HG03378 (cell line): ENCODE results near the gene GANAB.
A peak's percentile ranks its signal among the peaks of the same experiment; 100 is the strongest.
"Not testable (repeated sequence)": the region's sequence is repeated elsewhere in the genome, so short reads cannot be mapped to it uniquely, and the experiment has no call there.

Experiments used
- ATAC-seq: cut with Tn5 transposase; IDR thresholded peaks from one replicate; pipeline ENCODE4 v1.9.1; 2021; ENCODE audit warnings: mild to moderate bottlenecking, moderate library complexity; ENCODE audit not compliant: unreplicated experiment

The GANAB gene

DNA sequence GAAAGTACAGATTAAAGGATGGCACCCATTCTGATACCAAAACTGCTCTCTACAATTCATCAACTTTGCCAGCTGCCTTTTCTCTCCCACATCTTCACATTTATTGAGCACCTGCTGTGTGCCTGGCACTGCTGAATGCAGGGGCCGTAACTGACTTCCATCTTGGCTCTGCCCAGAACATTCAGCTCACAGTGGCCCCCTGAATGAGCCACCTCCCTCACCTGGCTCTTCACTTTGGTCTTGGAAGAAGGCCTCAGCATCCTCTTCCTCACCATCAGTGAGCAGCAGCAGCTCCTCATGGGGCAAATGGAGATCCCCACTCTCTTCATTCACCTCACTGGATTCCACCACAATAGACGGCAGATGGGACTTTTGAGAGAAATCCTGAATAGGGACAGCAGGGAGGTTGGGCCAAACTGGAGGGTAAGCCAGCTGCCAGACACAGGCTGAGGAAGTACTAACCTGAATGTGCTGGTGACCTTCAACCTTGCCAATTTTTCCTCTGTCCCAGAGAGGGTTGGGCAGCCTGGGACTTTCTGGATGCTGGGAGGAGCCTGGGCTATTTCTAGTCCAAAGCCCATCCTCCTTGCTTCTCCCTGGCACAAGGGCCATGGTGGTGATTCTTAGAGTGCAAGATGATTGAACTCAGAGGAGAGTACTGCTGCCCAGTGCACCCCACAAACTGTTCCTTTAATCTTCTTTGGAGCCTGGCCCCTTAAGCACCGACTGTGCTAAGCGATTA, 23.2 kb upstream of the GANAB start:
- no peak for ATAC-seq

DNA sequence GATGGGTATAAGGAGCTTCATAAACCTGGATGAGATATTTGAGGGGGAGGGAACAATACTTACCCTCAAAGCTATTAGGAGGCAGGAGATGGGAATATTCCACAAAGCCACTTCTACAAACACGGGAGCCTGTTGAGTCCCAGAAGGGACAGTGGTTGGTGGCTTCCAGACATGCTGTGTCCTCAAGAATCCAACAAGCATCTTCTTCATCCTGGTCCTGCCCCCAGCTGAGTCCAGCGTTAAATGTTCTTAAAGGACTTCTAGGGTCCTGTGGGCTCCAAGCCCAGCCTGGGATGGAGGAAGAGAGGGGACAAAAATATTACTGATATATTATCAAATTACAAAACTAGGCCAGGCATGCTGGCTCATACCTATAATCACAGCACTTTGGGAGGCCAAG, 21.0 kb upstream of the GANAB start:
- no peak for ATAC-seq

DNA sequence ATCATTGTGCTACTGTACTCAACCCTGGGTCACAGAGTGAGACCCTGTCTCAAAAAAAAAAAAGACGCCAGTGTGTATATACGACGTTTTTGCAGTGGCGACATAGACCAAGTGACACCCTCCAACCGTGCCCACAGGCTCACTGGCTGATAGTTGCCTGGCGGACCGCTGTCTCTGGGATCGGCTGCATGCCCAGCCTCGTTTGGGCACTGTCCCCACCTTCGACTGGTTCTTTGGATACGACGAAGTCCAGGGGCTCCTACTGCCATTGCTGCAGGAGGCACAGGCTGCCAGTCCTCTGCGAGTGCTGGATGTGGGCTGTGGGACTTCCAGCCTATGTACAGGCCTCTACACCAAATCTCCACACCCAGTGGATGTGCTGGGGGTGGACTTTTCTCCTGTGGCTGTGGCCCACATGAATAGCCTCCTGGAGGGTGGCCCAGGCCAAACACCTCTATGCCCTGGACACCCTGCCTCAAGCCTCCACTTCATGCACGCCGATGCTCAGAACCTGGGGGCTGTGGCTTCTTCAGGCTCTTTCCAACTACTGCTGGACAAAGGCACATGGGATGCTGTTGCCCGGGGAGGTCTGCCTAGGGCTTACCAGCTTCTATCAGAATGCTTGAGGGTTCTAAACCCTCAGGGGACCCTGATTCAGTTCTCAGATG, 20.0 kb upstream of the GANAB start:
- no peak for ATAC-seq

DNA sequence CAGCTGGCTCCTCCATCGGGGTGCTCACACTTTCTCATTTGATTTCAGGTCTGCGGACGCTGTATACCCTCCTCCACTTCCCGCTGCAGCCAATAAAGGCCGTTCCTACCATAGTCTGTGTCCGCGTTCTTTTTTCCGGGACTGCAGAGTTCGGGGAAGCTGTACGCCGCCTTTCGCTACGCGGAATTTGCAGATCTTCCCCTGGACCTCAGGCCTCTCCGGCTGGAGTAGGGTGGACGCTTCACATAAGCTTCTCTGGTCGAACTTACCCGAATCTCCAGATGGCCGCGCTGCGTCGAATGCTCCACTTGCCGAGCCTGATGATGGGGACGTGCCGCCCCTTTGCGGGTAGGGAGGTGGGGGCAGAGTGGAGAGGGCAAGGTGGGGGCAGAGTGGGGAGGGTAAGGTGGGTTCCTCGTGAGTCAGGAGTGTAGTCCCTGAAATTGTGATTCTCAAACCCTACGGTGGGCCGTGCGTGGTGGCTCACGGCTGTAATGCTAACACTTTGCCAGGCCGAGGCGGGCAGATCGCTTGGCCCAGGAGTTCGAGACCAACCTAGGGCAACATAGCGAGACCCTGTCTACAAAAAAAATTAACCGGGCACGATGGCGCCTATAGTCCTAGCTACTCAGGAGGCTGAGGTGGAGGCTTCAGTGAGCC, 19.3 kb upstream of the GANAB start:
- peak; percentile 6 for ATAC-seq

DNA sequence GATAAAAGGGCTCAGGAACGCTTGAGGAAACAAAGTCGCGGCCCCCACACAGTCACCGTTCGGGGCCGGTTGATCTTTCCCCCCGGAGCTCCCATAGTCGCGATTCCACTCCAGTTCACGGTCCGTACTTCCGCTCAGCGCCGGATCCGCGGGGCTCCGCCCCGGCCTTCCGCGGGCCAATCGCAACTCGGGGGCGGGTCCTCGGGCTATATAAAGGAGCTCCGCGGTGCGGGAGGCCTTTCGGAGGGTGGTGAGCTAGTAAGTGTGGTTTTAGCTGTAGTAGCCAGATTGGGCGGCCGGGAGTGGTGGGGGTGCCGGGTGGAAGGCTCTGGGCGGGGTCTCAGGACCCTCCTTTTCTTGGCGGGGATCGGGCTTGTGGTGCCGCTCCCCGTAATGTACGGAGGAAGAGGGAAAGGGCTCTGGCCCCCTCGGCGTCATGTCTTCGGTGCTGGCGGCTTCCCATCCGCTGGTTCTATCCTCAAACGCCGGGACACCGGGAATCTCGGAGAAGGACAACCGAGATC, 18.7 kb upstream of the GANAB start, which contains the start of the genes C11orf98 and CSKMT:
C11orf98 (minus strand) TSS at position 136 of the 524 bp plus-strand sequence; CDS start at position 95, 41 bp downstream.
CSKMT (plus strand) TSS at position 238 of the 524 bp plus-strand sequence. CDS start 568 bp downstream, outside the sequence.
- ATAC-seq: peak; percentile 75

DNA sequence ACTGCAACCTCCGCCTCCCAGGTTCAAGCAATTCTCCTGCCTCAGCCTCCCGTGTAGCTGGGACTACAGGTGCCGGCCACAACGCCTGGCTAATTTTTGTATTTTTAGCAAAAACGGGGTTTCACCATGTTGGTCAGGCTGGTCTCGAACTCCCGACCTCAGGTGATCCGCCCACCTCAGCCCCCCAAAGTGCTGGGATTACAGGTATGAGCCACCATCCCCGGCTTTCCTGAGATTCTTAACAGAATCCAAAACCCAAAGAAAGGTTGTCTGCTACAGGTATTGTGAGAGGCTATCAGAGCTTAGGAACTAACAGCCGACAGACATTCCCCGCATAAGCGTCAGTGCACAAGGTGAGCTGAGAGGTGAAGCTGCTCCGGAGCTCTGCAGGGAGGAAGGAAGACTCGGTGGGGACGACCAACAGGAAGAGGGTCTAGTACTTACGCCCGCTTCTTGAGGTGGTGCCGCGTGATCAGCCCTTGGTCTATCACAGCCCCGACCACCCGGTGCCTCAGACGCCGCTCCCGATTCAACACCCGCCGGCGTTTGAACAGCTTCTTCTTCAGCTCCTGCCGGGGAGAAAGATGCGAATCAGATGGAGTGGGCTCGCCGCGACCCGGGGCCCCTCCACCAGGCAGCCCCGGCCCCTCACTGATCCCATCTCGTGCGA, 18.1 kb upstream of the GANAB start:
- ATAC-seq: no peak

DNA sequence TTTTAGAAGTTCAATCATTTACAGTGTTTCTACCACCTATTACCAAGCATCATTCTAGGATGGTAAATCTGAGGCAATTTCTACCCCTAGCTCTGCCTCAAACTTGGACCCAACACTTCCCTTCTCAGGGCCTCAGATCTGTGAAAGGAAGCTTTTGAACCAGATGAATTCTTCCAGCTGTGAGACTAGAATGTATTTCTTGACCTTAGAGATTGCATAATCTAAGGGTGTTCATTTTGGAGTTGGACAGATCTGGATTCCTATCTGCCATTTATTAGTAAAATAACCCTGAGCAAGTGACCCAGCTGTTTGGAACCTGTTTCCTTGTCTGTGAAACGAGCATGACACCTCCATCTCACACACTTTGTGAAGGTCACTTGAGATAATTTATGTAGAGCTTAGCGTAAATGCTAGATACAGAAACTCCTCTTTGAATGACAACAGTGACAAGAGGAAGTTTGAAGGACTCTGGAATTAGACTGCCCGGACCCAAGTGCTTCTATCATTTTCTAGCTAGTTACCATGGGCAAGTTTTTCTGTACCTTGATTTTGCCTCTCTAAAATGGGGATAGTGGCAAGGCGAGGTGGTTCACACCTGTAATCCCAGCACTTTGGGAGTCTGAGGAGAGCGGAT, 10.5 kb upstream of the GANAB start:
- no peak for ATAC-seq

DNA sequence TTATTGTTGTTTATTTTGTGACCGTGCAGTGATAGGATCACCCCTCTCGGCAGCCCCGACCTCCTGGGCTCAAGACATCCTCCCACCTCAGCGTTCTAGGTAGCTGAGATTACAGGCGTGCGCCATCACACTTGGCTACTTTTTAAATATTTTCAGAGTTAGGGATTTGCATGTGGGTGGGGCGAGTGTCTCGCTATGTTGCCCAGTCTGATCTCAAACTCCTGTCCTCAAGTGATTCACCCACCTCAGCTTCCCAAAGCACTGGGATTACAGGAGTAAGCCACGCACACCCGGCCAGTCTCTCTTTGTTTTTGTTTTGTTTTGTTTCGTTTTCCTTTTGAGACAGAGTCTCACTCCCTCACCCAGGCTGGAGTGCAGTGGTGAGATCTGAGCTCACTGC, 7.9 kb upstream of the GANAB start:
- no peak for ATAC-seq

DNA sequence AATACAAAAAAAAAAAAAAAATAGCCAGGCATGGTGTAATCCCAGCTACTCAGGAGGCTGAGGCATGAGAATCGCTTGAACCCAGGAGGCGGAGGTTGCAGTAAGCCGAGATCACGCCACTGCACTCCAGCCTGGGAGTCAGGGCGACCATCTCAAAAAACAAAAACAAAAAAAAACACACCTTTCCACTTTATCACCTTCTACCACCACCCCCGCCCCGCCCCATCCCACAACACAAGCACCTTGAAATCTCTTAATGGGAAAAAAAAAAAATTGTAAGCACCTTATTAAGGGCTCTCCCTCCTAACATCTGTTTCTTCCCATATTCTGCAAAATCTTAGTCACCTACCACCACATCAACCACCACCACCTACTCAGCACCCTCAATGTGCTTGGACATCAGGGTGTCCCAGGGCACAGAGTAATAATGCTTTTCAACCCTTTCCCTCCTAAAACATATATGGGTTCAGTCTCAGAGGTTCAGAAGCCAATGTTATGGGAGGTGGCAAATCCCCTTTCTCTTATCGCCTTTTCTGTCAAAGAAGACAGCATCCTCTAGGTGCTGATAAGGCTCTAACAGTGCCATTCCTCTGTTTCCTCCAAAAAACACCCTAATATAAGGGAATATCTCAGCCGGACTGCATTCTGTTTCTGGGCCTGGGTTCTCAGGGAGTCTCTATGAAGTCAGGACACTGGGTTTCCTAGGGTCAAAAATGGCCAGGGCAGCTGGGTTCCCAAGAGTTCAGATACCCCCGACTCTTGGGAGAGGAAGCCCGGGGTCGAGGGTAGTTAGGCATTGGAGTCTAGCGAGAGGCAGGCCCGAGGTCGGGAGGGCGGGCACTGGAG, 6.0 kb upstream of the GANAB start:
- peak; percentile 16 for ATAC-seq

DNA sequence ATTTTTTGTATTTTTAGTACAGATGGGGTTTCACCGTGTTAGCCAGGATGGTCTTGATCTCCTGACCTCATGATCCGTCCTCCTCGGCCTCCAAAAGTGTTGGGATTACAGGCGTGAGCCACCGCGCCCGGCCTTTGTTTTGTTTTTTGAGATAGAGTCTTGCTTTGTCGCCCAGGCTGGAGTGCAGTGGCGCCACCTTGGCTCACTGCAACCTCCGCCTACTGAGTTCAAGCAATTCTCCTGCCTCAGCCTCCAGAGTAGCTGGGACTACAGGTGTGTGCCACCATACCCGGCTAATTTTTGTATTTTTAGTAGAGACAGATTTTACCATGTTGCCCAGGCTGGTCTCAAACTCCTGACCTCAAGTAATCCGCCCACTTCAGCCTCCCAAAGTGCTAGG, 3.9 kb upstream of the GANAB start:
- ATAC-seq: not testable (repeated sequence)

DNA sequence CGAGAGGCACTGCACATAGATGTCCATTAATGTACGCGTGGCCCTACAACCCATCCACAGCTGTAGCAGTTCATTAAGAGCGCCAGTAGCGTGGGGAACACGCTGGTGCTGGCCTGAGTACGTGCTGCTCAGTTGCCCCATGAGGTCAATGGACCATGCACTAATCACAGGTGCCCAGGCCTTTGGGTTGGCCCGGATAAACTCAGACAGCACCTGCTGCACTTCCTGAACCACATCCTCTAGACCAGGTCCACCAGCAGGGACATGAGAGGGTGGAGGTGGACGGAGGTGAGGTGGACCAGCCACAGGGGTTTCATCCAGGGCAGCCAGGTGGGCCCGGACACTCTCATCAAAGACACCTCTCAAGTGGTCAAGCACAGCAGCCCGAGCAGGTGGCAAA, 3.1 kb upstream of the GANAB start:
- no peak for ATAC-seq

DNA sequence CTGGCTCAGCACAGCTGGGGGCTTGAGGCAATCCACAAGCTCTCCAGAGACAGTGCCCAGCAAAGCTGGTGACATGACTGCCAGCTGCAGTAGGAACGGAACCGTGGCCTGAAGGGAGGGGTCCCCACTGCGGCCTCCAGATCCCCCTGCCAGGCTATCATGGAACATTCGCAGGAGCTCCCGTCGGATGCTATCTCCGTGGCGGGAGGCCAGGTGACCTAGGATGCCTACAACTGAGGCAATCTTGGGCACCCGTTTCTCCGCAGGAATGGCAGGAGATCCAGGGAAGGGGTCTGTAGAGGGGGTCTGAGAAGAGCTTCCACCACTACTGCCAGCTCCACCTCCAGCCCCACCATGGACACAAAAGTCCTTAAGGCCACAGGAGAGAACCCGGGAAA, 2.6 kb upstream of the GANAB start:
- no peak for ATAC-seq

DNA sequence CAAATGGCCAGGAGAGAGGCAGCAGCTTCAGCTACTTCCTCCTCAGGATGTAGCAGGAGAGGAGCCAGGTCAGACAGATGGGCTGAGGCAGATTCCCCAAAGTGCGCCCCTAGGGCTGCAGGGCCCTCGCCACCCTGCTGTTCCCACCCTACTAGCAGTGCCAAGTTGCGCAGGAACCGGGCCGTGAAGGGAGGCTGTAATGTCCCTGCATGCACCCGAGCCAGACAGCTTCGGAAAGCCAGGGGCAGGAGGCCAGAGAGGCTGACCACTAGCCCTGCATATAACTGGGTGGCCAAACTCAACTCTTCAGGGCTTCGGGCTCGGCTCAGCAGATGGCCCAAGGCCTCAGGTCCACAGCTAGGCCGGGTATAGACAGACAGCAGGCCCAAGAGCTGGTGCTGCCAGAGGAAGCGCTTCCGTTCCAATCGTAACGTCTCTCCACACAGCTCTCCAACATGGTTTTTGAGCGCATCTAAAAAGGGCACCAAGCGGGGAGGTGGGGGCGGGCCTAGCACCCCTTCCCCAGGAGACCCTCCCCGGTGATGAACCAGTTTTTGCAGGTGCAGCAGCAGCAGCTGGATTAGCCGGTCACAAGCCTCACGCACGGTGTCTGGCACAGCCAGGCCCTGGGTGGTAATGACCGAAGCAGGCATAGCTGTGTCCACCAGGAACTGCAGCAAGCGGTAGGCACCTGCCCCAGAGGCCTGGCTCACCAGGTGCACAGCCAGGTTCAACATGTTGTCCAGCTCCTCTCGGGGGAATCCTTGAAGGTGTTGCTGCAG, 2.0 kb upstream of the GANAB start:
- no peak for ATAC-seq

DNA sequence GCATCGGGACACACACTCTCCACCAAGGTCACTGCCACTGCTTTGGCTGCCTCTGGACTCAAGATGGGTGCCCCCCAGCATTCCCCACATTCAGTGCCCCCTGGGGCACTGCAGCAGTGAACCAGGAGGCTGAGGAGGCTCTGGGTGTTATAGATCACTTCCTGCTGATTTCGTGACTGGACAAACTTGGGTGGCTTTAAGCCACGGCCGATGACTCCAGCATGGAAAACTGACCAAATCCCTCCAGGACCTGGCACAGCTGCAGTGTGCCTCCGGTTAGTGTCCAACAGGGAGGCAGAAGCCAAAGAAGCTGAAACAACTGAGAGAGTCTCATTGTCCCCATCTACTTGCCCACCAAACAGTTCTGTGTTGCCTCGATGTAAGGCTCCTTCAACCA, 1.2 kb upstream of the GANAB start:
- no peak for ATAC-seq

DNA sequence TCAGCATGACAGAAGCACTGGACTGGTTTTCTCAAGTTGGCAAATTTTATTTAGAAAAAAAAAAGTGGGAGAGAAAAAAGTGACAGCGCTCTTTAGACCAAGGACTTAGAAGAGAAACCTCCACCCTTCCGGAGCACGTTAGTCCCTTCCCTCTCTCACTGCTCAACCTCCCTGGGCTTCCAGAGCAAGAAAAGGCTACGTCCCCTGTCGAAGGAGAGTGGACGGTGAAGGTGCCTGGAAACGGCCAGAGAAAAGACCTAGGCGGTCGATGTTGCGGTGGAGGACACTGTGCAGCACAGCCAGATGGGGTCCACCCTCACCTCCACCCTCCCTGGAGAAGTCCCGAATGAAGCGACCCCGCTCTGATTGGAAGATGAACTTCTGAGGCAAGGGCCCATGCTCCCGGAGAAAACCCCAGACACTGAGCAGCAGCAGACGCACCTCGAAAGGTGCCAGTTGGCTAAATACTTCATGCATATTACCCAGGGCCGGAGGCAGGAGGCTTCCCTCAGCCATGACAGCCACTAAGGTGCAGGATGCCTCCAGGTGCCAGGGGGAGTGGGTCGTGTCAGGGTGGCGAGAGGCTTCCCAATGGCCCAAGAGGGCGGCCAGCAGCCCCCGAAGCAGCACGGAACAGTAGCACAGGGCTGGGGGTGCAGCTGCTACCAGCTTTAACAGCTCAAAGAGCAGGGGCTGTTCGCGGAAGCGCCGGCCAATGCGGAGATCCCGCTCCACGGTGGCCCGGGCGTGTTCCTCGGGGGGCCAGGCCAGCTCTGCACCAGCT, 604 bp upstream of the GANAB start:
- ATAC-seq: no peak

DNA sequence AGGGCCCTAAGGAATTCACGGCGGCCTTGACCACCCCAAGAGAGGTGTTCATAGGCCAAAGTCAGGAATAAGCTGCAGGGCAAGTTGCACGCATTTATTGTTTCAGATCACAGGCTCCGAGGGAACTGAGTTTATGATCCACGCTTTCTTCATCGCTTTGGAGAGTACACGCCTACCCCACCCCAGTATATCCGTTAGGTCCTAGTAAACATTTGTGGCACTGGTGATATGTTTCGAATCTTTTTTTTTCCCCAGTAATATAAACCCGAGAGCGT, 805 bp downstream of the GANAB start:
- no peak for ATAC-seq

DNA sequence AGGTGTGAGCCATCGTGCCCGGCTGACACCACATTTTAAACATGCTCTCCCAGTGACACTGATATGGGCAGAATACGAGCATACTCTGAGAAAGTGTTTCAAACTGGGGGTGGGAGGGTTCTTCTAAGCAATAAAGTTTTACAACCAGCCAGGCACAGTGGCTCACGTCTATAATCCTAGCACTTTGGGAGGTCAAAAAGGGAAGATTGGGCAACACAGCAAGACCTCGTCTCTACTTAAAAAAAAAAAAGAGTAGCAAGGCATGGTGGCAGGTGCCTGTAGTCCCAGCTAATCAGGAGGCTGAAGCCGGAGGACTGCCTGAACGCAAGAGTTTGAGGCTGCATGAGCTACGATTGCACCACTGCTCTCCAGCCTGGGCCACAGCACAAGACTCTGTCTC, 2.2 kb downstream of the GANAB start:
- ATAC-seq: no peak

DNA sequence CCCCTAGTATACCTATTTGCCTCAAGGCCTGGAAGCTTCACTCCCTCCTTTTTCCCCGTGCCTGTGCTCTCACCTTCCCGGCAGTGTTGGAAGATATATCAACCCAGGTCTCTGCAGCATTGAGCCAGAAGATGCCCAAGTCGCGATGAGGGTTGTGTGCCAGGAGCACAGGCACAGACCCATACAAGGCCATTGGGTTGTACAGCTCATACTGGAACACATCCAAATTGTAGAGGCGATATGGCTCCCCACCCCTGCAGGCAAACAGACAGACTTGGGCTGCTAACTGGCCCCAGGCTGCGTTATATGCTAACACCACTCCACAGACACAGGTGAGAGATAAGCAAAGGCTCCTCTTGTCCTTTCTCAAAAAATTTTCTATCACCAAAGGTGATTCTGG, 13.9 kb downstream of the GANAB start:
- no peak for ATAC-seq
